Measurements from ENCODE around the gene RASL12. TPM values are rescaled to one million over a fixed set of nuclear protein-coding genes. Genes with fewer than 3 reads are reported as not detected.

RASL12 gene
- total and polyA plus RNA-seq, 2 donors (not counting 1 experiment from before 2014, with no cell fraction given): 9.1 to 50.5 TPM

GRCh38 chr15:65084500-65085206 is 16.9 kb upstream of the RASL12 start:
- Histone ChIP-seq H2AFZ (ENCODE audit: low read length) (no peak overlapping the region), H3K9ac (ENCODE audit: insufficient read depth, low read length) (no peak overlapping the region), H3K36me3 (ENCODE audit: control insufficient read depth, insufficient read depth, low read length) (no peaks in the 10 kb centered on the region), H3K4me3 (replicated peaks in 1 of 4; ENCODE audit: control extremely low read depth in 1 of 4, insufficient read depth in 1 of 4, low read depth in 3 of 4, low read length in 4 of 4) (no peak overlapping the region), H4K20me1 (ENCODE audit: control insufficient read depth, extremely low read depth, insufficient read depth, low read length) (no peaks in the 10 kb centered on the region), H3K9me3 (ENCODE audit: control insufficient read depth, insufficient read depth, low read depth, low read length) (no peaks in the 10 kb centered on the region), H3K27ac (ENCODE audit: insufficient read depth, low read length) (no peak overlapping the region), H3K79me2 (ENCODE audit: control insufficient read depth, insufficient read depth, low read length) (no peaks in the 10 kb centered on the region), H3K4me1 (ENCODE audit: control insufficient read depth, extremely low read depth, insufficient read depth, low read length) (peaks cover 24% of the 10 kb centered on the region), H3K27me3 (ENCODE audit: control insufficient read depth, insufficient read depth, low read length) (no peaks in the 10 kb centered on the region), H3K4me2 (ENCODE audit: extremely low read depth, insufficient read depth, low read length) (no peak overlapping the region)
- no peak for TF ChIP-seq CTCF (conservative IDR thresholded peaks at IDR 0.05 in 1 of 2, IDR thresholded peaks at IDR 0.05 in 1 of 2; ENCODE audit: low read depth in 1 of 2, low read length in 2 of 2)
- TF ChIP-seq EZH2 (IDR thresholded peaks at IDR 0.05; ENCODE audit: low read length, missing control alignments): no peak
- DNase-seq (ENCODE audit: low read depth in 2 of 2): peak in 1 of 2 donors; percentile 48

DNA sequence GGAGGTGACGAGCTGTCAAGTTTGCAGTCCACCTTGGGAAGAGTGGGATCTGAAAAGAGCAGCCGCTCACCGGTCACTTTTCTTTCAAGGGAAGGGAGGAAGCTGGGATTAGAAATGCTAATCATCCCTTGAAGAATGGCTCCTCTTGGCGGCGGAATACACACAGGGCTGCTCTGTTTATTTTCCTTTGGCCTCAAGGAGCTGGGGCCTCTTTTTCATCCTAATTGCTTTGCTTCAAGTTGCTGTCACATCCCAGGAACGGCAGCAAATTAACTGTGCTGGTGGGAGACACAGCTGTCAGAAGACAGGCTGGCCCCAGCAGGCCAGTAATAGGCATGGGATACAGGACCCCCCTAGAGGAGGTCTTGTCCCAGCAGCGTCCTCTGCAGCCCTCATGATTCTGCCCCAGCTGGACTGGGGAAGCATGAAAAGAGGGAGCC is 15.5 kb upstream of the RASL12 start:
- Histone ChIP-seq H3K4me3 (replicated peaks in 1 of 4; ENCODE audit: control extremely low read depth in 1 of 4, insufficient read depth in 1 of 4, low read depth in 3 of 4, low read length in 4 of 4) (no peak overlapping the region), H4K20me1 (ENCODE audit: control insufficient read depth, extremely low read depth, insufficient read depth, low read length) (no peaks in the 10 kb centered on the region), H3K9me3 (ENCODE audit: control insufficient read depth, insufficient read depth, low read depth, low read length) (no peaks in the 10 kb centered on the region), H3K79me2 (ENCODE audit: control insufficient read depth, insufficient read depth, low read length) (no peaks in the 10 kb centered on the region), H3K27ac (ENCODE audit: insufficient read depth, low read length) (no peak overlapping the region), H3K27me3 (ENCODE audit: control insufficient read depth, insufficient read depth, low read length) (peaks cover 2% of the 10 kb centered on the region), H3K4me1 (ENCODE audit: control insufficient read depth, extremely low read depth, insufficient read depth, low read length) (peaks cover 14% of the 10 kb centered on the region), H3K36me3 (ENCODE audit: control insufficient read depth, insufficient read depth, low read length) (no peaks in the 10 kb centered on the region), H3K9ac (ENCODE audit: insufficient read depth, low read length) (no peak overlapping the region), H3K4me2 (ENCODE audit: extremely low read depth, insufficient read depth, low read length) (peak overlapping the region; percentile 26), H2AFZ (ENCODE audit: low read length) (no peak overlapping the region)
- DNase-seq (ENCODE audit: low read depth in 2 of 2): peak; percentile 57 to 86
- TF ChIP-seq EZH2 (IDR thresholded peaks at IDR 0.05; ENCODE audit: low read length, missing control alignments): no peak
- peak; percentile 63 to 77 for TF ChIP-seq CTCF (conservative IDR thresholded peaks at IDR 0.05 in 1 of 2, IDR thresholded peaks at IDR 0.05 in 1 of 2; ENCODE audit: low read depth in 1 of 2, low read length in 2 of 2)

DNA sequence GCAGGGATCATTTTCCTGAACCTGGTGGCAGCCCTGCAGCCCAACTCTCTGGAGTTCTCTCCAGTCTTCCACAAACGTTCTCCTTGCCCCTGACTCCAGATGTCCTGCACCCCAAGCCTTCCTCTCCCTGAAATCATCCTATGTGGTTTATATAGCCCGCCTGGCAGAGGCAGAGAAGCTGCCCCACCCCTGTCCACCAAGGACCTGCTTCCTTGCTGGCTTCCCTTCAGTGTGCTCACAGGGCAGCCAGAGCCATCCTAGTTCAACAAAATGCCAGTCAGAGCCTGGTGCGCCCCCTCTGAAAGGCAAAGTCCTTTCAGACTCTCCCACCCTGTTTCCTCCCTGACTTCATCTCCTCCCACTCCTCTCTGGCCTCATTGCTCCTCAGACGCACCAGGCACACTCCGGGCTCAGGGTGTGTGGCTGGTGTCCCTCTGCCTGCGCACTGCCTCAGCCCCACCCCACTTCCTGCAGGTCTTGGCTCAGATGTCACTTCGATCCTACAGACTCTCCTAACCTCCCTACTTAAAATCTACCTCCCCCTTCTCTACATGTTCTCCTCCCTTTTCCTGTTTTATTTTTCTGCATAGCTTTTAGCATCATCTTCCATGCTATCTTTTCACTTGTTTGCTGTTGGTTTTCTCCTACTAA is 14.6 kb upstream of the RASL12 start:
- no peaks in the 10 kb centered on the region for H3K79me2 ChIP-seq (ENCODE audit: control insufficient read depth, insufficient read depth, low read length)
- peaks cover 2% of the 10 kb centered on the region for H3K27me3 ChIP-seq (ENCODE audit: control insufficient read depth, insufficient read depth, low read length)
- H3K9ac ChIP-seq (ENCODE audit: insufficient read depth, low read length): no peak overlapping the region

More for the DNA sequence above, 14.6 kb upstream of the RASL12 start:
- Histone ChIP-seq H3K4me3 (replicated peaks in 1 of 4; ENCODE audit: control extremely low read depth in 1 of 4, insufficient read depth in 1 of 4, low read depth in 3 of 4, low read length in 4 of 4) (no peak overlapping the region), H4K20me1 (ENCODE audit: control insufficient read depth, extremely low read depth, insufficient read depth, low read length) (no peaks in the 10 kb centered on the region), H3K9me3 (ENCODE audit: control insufficient read depth, insufficient read depth, low read depth, low read length) (no peaks in the 10 kb centered on the region), H3K4me1 (ENCODE audit: control insufficient read depth, extremely low read depth, insufficient read depth, low read length) (peaks cover 12% of the 10 kb centered on the region), H3K36me3 (ENCODE audit: control insufficient read depth, insufficient read depth, low read length) (no peaks in the 10 kb centered on the region), H2AFZ (ENCODE audit: low read length) (no peak overlapping the region), H3K27ac (ENCODE audit: insufficient read depth, low read length) (no peak overlapping the region), H3K4me2 (ENCODE audit: extremely low read depth, insufficient read depth, low read length) (no peak overlapping the region)
- DNase-seq (ENCODE audit: low read depth in 2 of 2): no peak
- TF ChIP-seq CTCF (conservative IDR thresholded peaks at IDR 0.05 in 1 of 2, IDR thresholded peaks at IDR 0.05 in 1 of 2; ENCODE audit: low read depth in 1 of 2, low read length in 2 of 2): no peak
- no peak for TF ChIP-seq EZH2 (IDR thresholded peaks at IDR 0.05; ENCODE audit: low read length, missing control alignments)

All from fibroblast of lung (primary cell).